Measurements from ENCODE around the gene CABP7. TPM values are rescaled to one million over a fixed set of nuclear protein-coding genes. Genes with fewer than 3 reads are reported as not detected.

The CABP7 gene
- total RNA-seq, 1 experiment from 2014 or later = 2.1 TPM

DNA sequence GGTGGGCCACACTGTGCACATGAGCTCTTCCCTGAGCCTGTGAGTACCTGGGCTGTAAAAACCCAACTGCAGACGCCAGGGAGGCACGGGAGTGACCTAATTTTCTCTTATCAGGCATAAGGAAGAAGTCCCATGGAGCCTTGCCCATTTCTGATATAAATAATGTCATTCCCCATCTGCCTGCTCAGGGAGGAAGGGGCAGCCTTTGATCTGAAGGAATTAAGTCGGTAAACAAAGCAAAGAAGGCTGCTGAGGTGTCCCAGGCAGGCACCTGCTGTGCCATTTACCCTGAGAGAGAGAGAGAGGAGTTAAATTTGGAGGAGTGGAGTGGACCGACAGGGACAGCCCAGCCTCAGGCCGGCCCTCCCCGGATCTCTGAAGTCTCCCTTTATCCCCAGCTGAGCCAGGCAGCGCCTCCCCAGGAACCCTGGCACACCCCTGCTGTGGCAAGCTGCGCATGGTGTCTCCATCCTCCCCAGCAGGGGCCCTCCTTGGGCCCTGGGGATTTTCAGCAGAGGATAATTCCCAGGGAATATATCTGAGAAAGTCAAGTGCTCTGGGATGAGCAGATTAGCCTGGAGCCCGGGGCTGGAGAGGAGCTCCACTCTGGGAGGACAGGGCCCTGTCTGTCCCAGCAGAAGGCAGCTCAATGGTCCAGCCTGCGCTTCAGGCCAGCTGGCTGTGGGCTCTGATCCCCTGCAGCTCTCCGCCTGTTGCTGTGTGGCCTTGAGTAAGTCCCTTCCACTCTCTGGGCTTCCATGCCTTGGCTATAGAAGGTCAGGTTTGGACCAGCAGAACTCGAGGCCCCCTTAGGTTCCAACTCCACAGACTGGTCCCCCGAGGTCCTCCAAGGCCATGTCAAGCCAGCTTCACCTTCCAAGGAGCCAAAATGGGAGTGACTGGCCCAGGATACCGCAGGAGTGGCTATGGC is 17.5 kb upstream of the CABP7 start:
- no peaks in the 10 kb centered on the region for H3K9me3 ChIP-seq (ENCODE audit: control insufficient read depth, insufficient read depth, low read depth, low read length)
- no TSS peak for BruUV-seq (replicated peaks)
- intact Hi-C loops (cut with micrococcal nuclease; ENCODE audit: unreplicated experiment) = no loop called here
- H3K27me3 ChIP-seq (ENCODE audit: control insufficient read depth, insufficient read depth, low read length) = no peaks in the 10 kb centered on the region
- no peaks in the 10 kb centered on the region for H3K36me3 ChIP-seq (ENCODE audit: control insufficient read depth, insufficient read depth, low read length)
- CTCF ChIA-PET = interaction anchor here (0.5 to 1.1 kb wide), 4 partner anchors 22 to 386 kb away, joined by 3 to 9 read pairs (median 5); no protein-coding TSS in a partner anchor
- TF ChIP-seq TCF7L2 (IDR thresholded peaks at IDR 0.05; ENCODE audit: low read depth, low read length) = no peak
- TF ChIP-seq, protein P1, sequence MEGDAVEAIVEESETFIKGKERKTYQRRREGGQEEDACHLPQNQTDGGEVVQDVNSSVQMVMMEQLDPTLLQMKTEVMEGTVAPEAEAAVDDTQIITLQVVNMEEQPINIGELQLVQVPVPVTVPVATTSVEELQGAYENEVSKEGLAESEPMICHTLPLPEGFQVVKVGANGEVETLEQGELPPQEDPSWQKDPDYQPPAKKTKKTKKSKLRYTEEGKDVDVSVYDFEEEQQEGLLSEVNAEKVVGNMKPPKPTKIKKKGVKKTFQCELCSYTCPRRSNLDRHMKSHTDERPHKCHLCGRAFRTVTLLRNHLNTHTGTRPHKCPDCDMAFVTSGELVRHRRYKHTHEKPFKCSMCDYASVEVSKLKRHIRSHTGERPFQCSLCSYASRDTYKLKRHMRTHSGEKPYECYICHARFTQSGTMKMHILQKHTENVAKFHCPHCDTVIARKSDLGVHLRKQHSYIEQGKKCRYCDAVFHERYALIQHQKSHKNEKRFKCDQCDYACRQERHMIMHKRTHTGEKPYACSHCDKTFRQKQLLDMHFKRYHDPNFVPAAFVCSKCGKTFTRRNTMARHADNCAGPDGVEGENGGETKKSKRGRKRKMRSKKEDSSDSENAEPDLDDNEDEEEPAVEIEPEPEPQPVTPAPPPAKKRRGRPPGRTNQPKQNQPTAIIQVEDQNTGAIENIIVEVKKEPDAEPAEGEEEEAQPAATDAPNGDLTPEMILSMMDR (IDR thresholded peaks at IDR 0.05) = no peak; the same call in 1 of the 2 replicates
- TF ChIP-seq, protein P2, sequence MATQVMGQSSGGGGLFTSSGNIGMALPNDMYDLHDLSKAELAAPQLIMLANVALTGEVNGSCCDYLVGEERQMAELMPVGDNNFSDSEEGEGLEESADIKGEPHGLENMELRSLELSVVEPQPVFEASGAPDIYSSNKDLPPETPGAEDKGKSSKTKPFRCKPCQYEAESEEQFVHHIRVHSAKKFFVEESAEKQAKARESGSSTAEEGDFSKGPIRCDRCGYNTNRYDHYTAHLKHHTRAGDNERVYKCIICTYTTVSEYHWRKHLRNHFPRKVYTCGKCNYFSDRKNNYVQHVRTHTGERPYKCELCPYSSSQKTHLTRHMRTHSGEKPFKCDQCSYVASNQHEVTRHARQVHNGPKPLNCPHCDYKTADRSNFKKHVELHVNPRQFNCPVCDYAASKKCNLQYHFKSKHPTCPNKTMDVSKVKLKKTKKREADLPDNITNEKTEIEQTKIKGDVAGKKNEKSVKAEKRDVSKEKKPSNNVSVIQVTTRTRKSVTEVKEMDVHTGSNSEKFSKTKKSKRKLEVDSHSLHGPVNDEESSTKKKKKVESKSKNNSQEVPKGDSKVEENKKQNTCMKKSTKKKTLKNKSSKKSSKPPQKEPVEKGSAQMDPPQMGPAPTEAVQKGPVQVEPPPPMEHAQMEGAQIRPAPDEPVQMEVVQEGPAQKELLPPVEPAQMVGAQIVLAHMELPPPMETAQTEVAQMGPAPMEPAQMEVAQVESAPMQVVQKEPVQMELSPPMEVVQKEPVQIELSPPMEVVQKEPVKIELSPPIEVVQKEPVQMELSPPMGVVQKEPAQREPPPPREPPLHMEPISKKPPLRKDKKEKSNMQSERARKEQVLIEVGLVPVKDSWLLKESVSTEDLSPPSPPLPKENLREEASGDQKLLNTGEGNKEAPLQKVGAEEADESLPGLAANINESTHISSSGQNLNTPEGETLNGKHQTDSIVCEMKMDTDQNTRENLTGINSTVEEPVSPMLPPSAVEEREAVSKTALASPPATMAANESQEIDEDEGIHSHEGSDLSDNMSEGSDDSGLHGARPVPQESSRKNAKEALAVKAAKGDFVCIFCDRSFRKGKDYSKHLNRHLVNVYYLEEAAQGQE (IDR thresholded peaks at IDR 0.05; ENCODE audit: insufficient read depth in 1 of 2, low read depth in 2 of 2, low read length in 1 of 2) = no peak
- no peak for TF ChIP-seq POLR2AphosphoS5 (IDR thresholded peaks at IDR 0.05; ENCODE audit: low read depth, low read length)
- peaks cover 53% of the 10 kb centered on the region for H3K4me1 ChIP-seq (ENCODE audit: control insufficient read depth, insufficient read depth, low read length)
- POLR2A ChIA-PET = interaction anchor here (0.6 kb wide), 3 partner anchors 13 to 371 kb away, joined by 3 to 6 read pairs (median 5); no protein-coding TSS in a partner anchor
- no peak overlapping the region for H3K4me3 ChIP-seq (ENCODE audit: low read depth in 2 of 2, low read length in 2 of 2)
- H3K27ac ChIP-seq (ENCODE audit: low read length) = no peak overlapping the region
- ATAC-seq = peak; percentile 52
- in situ Hi-C loops (cut with HindIII; ENCODE audit: low pct_unique_long_range_greater_than_20kb, low sequenced_read_pairs) = no loop called here
- no peak for DNase-seq (ENCODE audit: low read depth, low spot score)

DNA sequence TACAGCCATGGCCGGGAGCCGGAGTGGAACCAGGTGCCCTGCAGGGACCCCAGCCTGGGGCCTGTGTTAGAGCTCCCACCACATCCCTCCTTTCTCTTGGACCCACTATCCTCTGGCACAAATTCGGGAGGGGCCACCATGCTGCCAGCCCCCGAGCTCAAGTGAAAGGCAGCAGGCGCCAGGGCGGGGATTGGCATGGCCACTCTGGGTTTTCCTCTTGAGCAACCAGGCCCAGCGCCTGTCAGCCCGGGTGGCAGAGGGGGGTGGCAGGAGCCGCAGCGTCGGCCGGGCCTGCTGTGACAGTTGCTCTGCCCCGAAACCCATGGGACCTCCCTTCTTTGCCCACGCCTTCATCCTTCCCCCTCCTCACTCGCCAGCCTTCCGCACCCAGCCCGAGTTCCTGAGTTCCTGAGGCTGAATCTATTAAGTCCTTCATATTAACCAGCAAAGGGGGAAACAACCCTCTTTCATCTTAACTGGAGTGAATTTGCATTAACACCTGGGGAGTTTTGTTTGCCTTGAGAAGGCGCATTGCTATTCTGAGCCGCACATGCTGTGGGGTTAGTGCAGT is 16.8 kb upstream of the CABP7 start:
- Histone ChIP-seq H3K27me3 (ENCODE audit: control insufficient read depth, insufficient read depth, low read length) (no peaks in the 10 kb centered on the region), H3K4me3 (ENCODE audit: low read depth in 2 of 2, low read length in 2 of 2) (no peak overlapping the region), H3K36me3 (ENCODE audit: control insufficient read depth, insufficient read depth, low read length) (no peaks in the 10 kb centered on the region), H3K9me3 (ENCODE audit: control insufficient read depth, insufficient read depth, low read depth, low read length) (no peaks in the 10 kb centered on the region), H3K4me1 (ENCODE audit: control insufficient read depth, insufficient read depth, low read length) (peaks cover 53% of the 10 kb centered on the region), H3K27ac (ENCODE audit: low read length) (no peak overlapping the region)
- in situ Hi-C loops (cut with HindIII; ENCODE audit: low pct_unique_long_range_greater_than_20kb, low sequenced_read_pairs) = no loop called here
- TF ChIP-seq SIN3A (IDR thresholded peaks at IDR 0.05; ENCODE audit: borderline replicate concordance, insufficient read depth, low read depth, low read length) (no peak), POLR2AphosphoS5 (IDR thresholded peaks at IDR 0.05; ENCODE audit: low read depth, low read length) (no peak)
- TF ChIP-seq, protein P1 (IDR thresholded peaks at IDR 0.05) = no peak
- no peak for ATAC-seq
- no peak for DNase-seq (ENCODE audit: low read depth, low spot score)
- BruUV-seq (replicated peaks) = no TSS peak
- ChIA-PET CTCF (interaction anchor here (0.5 to 0.6 kb wide), 2 partner anchors 71 to 385 kb away, joined by 3 to 9 read pairs; no protein-coding TSS in a partner anchor), POLR2A (no interaction called here)
- intact Hi-C loops (cut with micrococcal nuclease; ENCODE audit: unreplicated experiment) = no loop called here

All from Panc1 (cell line).